ENCODE data around the gene OR1N1. TPM values are rescaled to one million over a fixed set of nuclear protein-coding genes. Genes with fewer than 3 reads are reported as not detected.

Gene OR1N1
- total RNA-seq, 4 donors from 2014 or later: not detected

DNA sequence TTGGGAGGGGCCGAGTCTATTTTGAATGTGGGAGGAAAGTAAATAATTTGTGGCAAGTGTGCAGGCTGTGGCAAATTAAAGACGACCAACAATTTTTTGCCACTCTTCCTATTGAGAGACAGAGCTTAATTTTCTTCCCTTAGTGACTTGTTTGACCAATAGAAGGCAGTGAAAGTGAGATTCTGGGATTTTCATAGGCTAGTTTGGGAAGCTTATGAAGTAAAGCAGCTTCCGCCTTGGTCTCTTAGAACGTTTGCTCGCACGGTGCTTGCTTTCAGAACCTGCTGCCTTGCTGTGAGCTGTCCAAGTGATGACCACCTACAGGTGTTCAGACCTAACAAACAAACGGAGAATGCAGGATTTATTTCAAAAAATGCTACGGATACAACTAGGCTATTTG lies 19.1 kb upstream of the OR1N1 start:
- TF ChIP-seq, protein P1, sequence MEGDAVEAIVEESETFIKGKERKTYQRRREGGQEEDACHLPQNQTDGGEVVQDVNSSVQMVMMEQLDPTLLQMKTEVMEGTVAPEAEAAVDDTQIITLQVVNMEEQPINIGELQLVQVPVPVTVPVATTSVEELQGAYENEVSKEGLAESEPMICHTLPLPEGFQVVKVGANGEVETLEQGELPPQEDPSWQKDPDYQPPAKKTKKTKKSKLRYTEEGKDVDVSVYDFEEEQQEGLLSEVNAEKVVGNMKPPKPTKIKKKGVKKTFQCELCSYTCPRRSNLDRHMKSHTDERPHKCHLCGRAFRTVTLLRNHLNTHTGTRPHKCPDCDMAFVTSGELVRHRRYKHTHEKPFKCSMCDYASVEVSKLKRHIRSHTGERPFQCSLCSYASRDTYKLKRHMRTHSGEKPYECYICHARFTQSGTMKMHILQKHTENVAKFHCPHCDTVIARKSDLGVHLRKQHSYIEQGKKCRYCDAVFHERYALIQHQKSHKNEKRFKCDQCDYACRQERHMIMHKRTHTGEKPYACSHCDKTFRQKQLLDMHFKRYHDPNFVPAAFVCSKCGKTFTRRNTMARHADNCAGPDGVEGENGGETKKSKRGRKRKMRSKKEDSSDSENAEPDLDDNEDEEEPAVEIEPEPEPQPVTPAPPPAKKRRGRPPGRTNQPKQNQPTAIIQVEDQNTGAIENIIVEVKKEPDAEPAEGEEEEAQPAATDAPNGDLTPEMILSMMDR (IDR thresholded peaks at IDR 0.05; ENCODE audit: low read depth): no peak

DNA sequence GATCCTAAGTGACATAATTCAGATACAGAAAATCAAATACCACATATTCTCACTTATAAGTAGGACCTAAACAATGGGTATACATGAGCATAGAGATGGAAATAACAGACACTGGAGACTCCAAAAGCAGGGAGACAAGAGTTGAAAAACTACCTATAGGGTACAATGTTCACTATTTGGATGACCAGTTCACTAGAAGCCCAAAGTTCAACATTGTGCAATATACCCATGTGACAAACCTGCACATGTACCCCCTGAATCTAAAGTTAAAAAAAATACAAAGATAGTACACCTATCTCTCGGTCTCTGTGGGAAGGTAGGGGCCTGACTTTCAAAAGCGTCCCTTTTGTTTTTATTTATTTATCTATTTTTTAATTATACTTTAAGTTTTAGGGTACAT lies 11.7 kb upstream of the OR1N1 start:
- TF ChIP-seq, protein P1 (IDR thresholded peaks at IDR 0.05; ENCODE audit: low read depth): no peak

DNA sequence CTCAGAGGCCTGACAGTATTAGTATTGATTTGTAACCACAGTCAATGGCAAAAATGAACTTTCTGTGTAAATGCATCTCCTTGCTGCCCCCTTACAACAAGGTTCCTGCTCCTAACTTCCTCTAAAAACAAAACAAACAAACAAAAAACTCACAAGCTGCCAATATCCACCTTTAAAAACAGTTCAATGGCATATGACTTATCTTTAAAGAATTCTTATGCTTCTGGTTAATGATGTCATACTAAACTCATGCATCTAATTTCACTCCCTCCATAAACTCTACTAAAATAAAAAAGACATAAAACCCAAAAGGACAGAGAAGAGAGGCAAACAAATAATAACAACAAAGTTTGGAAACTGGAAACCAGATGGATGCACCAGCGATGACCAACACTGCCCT lies 9.0 kb upstream of the OR1N1 start:
- TF ChIP-seq, protein P1 (IDR thresholded peaks at IDR 0.05; ENCODE audit: low read depth): no peak

DNA sequence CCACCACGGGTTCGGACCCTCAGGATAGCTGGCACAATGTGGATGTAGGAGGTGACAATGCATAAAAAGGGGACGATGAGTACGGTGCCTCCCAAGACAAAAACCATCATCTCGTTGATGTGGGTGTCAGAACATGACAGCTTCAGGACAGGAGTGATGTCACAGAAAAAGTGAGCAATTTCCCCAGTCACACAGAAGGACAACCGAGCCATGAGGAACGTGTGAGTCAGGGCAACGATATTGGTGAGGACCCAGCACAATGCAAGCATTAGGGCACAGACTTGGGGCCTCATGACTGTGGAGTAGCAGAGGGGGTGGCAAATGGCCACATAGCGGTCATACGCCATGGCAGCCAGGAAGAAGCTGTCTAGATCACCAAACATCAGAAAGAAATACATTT lies 491 bp downstream of the OR1N1 start:
- TF ChIP-seq, protein P1 (IDR thresholded peaks at IDR 0.05; ENCODE audit: low read depth): no peak

DNA sequence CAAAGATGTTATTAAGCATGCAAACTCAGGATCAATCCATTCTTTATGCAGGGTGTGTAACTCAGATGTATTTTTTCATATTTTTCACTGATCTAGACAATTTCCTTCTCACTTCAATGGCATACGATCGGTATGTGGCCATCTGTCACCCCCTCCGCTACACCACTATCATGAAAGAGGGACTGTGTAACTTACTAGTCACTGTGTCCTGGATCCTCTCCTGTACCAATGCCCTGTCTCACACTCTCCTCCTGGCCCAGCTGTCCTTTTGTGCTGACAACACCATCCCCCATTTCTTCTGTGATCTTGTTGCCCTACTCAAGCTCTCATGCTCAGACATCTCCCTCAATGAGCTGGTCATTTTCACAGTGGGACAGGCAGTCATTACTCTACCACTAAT lies 7.7 kb downstream of the OR1N1 start:
- TF ChIP-seq, protein P1 (IDR thresholded peaks at IDR 0.05; ENCODE audit: low read depth): no peak

DNA sequence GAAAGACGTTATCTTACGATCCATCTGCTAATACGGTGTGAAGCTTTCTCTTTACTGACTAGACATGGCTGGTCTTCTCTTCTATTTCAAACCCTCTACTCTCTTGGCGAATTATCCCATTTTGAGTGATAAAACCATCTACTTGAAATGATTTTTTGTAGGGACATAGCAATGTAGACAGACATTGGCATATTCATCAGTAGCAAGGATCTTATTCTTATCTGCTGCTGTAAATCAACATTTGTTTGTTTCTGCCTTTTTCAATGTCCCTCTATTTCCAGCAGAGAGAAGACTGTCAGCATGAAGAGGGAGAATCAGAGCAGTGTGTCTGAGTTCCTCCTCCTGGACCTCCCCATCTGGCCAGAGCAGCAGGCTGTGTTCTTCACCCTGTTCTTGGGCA lies 8.3 kb downstream of the OR1N1 start, which contains the start of gene OR1J4:
Gene OR1J4 (plus strand): TSS at position 301 of the 400 bp plus-strand sequence. CDS start 0 bp downstream, at position 301.
- TF ChIP-seq, protein P1 (IDR thresholded peaks at IDR 0.05; ENCODE audit: low read depth): no peak

DNA sequence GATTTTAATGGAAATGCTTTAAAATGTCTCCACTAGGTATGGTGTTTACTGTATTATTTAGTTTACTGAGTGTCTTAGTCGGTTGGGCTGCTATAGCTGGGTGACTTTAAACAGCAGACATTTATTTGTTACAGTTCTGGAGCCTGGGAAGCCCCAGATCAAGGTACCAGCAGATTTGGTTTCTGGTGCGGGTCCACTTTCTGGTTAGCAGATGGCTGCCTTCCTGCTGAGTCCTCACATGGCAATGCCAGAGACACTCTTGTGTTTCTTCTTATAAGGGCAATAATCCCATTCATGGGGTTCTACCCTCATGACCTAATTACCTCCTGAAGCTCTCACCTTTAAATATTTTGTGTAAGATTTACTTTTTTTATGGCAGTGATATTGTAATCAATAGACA lies 8.9 kb downstream of the OR1N1 start:
- TF ChIP-seq, protein P1 (IDR thresholded peaks at IDR 0.05; ENCODE audit: low read depth): no peak
